ENCODE data around the gene CA10. TPM values are rescaled to one million over a fixed set of nuclear protein-coding genes. Genes with fewer than 3 reads are reported as not detected.

Gene CA10
- total RNA-seq, 2 experiments from 2014 or later: not detected

DNA sequence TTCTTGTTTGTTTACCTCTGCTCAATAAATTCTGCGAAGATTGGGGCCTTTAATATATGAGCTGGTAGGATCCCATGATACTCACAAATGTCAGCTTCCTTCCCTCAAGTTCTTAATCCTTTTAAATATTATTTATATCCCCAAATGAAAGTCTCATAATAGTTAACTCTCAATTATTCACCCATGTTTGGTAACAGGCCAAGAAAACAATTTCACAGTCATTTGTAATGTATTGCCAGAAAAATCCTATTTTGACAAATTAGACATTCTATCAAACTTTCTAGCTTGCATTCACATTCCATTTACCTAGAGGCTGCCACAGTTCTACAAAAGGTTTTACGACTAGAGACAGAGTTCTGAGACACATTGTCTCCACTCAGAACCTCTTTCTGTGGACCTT is 457.0 kb downstream of the CA10 start:
- Mint-ChIP-seq H3K4me1 (ENCODE audit: low read depth) (no peaks in the 10 kb centered on the region), H3K27ac (no peak overlapping the region), H3K4me3 (no peak overlapping the region), H3K36me3 (ENCODE audit: low read depth) (no peaks in the 10 kb centered on the region), H3K9me3 (peaks cover under 1% of the 10 kb centered on the region), H3K27me3 (peaks cover 25% of the 10 kb centered on the region)
- DNase-seq (no peak), ATAC-seq (ENCODE audit: poor library complexity) (no peak)
- H3K36me3 ChIP-seq (ENCODE audit: insufficient read depth, low read length): no peaks in the 10 kb centered on the region
- peaks cover 1 to 7% of the 10 kb centered on the region in 2 experiments for H3K27me3 ChIP-seq (ENCODE audit: control insufficient read depth in 1 of 2, insufficient read depth in 2 of 2, low read length in 2 of 2)
- H3K4me1 ChIP-seq (ENCODE audit: insufficient read depth, low read length): no peaks in the 10 kb centered on the region
- POLR2A ChIA-PET: no interaction called here
- CTCF ChIA-PET: no interaction called here
- no peak overlapping the region for H3K4me3 ChIP-seq (ENCODE audit: low read length)
- TF ChIP-seq, protein P1, sequence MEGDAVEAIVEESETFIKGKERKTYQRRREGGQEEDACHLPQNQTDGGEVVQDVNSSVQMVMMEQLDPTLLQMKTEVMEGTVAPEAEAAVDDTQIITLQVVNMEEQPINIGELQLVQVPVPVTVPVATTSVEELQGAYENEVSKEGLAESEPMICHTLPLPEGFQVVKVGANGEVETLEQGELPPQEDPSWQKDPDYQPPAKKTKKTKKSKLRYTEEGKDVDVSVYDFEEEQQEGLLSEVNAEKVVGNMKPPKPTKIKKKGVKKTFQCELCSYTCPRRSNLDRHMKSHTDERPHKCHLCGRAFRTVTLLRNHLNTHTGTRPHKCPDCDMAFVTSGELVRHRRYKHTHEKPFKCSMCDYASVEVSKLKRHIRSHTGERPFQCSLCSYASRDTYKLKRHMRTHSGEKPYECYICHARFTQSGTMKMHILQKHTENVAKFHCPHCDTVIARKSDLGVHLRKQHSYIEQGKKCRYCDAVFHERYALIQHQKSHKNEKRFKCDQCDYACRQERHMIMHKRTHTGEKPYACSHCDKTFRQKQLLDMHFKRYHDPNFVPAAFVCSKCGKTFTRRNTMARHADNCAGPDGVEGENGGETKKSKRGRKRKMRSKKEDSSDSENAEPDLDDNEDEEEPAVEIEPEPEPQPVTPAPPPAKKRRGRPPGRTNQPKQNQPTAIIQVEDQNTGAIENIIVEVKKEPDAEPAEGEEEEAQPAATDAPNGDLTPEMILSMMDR (IDR thresholded peaks at IDR 0.05): no peak
- no peak overlapping the region for H3K27ac ChIP-seq (ENCODE audit: low read depth in 1 of 2, low read length in 2 of 2)
- intact Hi-C loops (cut with DNase I, micrococcal nuclease): no loop called here
- no peaks in the 10 kb centered on the region for H3K9me3 ChIP-seq (ENCODE audit: control insufficient read depth in 1 of 2, insufficient read depth in 1 of 2, low read length in 2 of 2)

DNA sequence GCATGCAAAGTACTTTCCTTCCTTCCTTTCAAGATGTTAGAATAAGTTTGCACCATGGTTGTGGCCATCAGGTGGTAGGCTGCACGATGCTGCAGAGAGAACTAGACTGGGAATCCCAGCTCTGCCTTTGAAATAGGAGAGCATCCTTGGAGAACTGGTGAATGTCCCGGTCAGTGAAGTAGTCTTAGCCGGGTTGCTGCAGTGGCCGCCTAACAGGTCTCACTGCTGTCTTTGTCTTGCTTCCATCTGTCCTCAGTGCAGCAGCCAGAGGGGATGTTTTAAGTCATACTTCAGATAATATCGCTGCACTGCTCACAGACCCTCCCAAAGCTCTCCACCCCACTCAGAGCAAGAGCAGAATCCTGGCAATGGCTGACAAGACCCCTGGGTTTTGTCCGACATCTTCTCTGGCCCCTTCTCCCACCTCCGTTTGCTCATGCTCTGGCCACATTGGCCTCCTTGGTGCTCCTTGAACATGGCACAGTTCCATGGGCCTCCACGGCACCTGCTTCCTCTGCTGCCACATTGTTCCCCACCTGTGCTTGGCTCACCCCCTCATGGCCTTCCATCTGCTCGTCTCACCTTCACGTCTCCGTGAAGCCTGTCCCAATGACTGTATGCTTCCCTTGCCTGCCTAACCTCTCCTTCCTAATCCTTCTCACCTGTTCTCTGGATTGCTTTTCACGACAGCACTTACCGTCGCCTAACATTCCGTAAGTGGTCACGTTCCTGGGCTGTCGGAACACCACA is 458.3 kb downstream of the CA10 start:
- no peaks in the 10 kb centered on the region for H3K36me3 Mint-ChIP-seq (ENCODE audit: low read depth)
- TF ChIP-seq, protein P1 (IDR thresholded peaks at IDR 0.05): no peak
- H3K4me3 ChIP-seq (ENCODE audit: low read length): no peak overlapping the region
- intact Hi-C loops (cut with DNase I, micrococcal nuclease): no loop called here
- no peak overlapping the region for H3K27ac Mint-ChIP-seq
- H3K4me3 Mint-ChIP-seq: no peak overlapping the region
- no peaks in the 10 kb centered on the region for H3K36me3 ChIP-seq (ENCODE audit: insufficient read depth, low read length)
- no peaks in the 10 kb centered on the region for H3K4me1 ChIP-seq (ENCODE audit: insufficient read depth, low read length)
- DNase-seq (no peak), ATAC-seq (ENCODE audit: poor library complexity) (no peak)
- ChIA-PET CTCF (no interaction called here), POLR2A (no interaction called here)
- H3K27me3 ChIP-seq (ENCODE audit: control insufficient read depth in 1 of 2, insufficient read depth in 2 of 2, low read length in 2 of 2): peaks cover 0 to 7% of the 10 kb centered on the region in 2 experiments
- no peaks in the 10 kb centered on the region for H3K4me1 Mint-ChIP-seq (ENCODE audit: low read depth)
- peaks cover 34% of the 10 kb centered on the region for H3K27me3 Mint-ChIP-seq
- peaks cover 3% of the 10 kb centered on the region for H3K9me3 Mint-ChIP-seq
- H3K27ac ChIP-seq (ENCODE audit: low read depth in 1 of 2, low read length in 2 of 2): no peak overlapping the region
- no peaks in the 10 kb centered on the region for H3K9me3 ChIP-seq (ENCODE audit: control insufficient read depth in 1 of 2, insufficient read depth in 1 of 2, low read length in 2 of 2)

DNA sequence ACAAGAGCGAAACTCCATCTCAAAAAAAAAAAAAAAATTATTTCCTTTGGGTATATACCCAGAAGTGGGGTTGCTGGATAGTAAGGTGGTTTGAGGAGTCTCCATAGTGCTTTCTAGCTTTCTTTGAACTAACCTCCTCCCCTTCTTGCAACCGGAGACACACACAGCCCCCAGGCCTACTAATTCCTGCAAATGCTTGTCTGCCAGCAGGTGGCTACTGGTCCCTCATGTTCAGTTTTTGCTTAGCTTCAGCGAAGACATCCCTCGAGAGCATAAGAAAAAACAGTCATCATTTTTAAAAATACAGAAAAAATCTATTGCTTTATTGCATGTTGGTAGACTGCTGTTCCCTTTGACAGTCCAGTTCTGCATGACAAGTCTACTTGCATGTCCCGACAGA is 459.2 kb downstream of the CA10 start:
- Histone ChIP-seq H3K4me3 (ENCODE audit: low read length) (no peak overlapping the region), H3K36me3 (ENCODE audit: insufficient read depth, low read length) (no peaks in the 10 kb centered on the region), H3K27me3 (ENCODE audit: control insufficient read depth in 1 of 2, insufficient read depth in 2 of 2, low read length in 2 of 2) (peaks cover 0 to 7% of the 10 kb centered on the region in 2 experiments), H3K4me1 (ENCODE audit: insufficient read depth, low read length) (no peaks in the 10 kb centered on the region), H3K27ac (ENCODE audit: low read depth in 1 of 2, low read length in 2 of 2) (no peak overlapping the region), H3K9me3 (ENCODE audit: control insufficient read depth in 1 of 2, insufficient read depth in 1 of 2, low read length in 2 of 2) (no peaks in the 10 kb centered on the region)
- DNase-seq (no peak), ATAC-seq (ENCODE audit: poor library complexity) (no peak)
- POLR2A ChIA-PET: no interaction called here
- H3K36me3 Mint-ChIP-seq (ENCODE audit: low read depth): no peaks in the 10 kb centered on the region
- CTCF ChIA-PET: no interaction called here
- intact Hi-C loops (cut with DNase I, micrococcal nuclease): no loop called here
- TF ChIP-seq, protein P1 (IDR thresholded peaks at IDR 0.05): no peak
- peaks cover 34% of the 10 kb centered on the region for H3K27me3 Mint-ChIP-seq
- no peak overlapping the region for H3K4me3 Mint-ChIP-seq
- H3K4me1 Mint-ChIP-seq (ENCODE audit: low read depth): no peaks in the 10 kb centered on the region
- H3K9me3 Mint-ChIP-seq: peaks cover 6% of the 10 kb centered on the region
- H3K27ac Mint-ChIP-seq: no peak overlapping the region
